Activated CD8-positive, alpha-beta memory T cell treated with anti-CD3 and anti-CD28 coated beads, Interleukin-2, amount 50 U/mL, for 48 hours (primary cell): Measurements from ENCODE around the gene GAK.

ENCODE experiments used
- DNase-seq: peaks from one replicate; pipeline ENCODE4 v3.0.0-alpha.2; 2020

GAK gene

GRCh38 chr4:906339-907102, 25.6 kb downstream of the GAK start:
- no peak for DNase-seq

- no peak for DNase-seq
These were observed 26.4 kb downstream of the GAK start for GRCh38 chr4:905485-906338.

- no peak for DNase-seq
These were observed 28.8 kb downstream of the GAK start for GRCh38 chr4:903066-904046.

- DNase-seq, result no peak
These were observed 30.8 kb downstream of the GAK start for GRCh38 chr4:901192-901910.

- DNase-seq, result no peak
These were observed 31.4 kb downstream of the GAK start for GRCh38 chr4:900721-901120.

GRCh38 chr4:900073-900472, 32.0 kb downstream of the GAK start:
- DNase-seq, result no peak

GRCh38 chr4:899556-899906, 32.6 kb downstream of the GAK start:
- DNase-seq, result no peak

- no peak for DNase-seq
These were observed 33.1 kb downstream of the GAK start for GRCh38 chr4:898869-899555.

GRCh38 chr4:898123-898522, 34.0 kb downstream of the GAK start:
- no peak for DNase-seq

GRCh38 chr4:896630-897029, 35.5 kb downstream of the GAK start:
- DNase-seq, result no peak

GRCh38 chr4:896216-896615, 35.9 kb downstream of the GAK start:
- no peak for DNase-seq

GRCh38 chr4:895596-895995, 36.5 kb downstream of the GAK start:
- no peak for DNase-seq

- no peak for DNase-seq
These were observed 38.0 kb downstream of the GAK start for GRCh38 chr4:893995-894705.

- DNase-seq, result no peak
These were observed 38.7 kb downstream of the GAK start for GRCh38 chr4:893276-893994.

- no peak for DNase-seq
These were observed 39.3 kb downstream of the GAK start for GRCh38 chr4:892780-893179.

- no peak for DNase-seq
These were observed 40.4 kb downstream of the GAK start for GRCh38 chr4:891747-892146.

GRCh38 chr4:890036-890695, 42.0 kb downstream of the GAK start:
- no peak for DNase-seq

GRCh38 chr4:889516-889915, 42.6 kb downstream of the GAK start:
- DNase-seq, result no peak

GRCh38 chr4:888029-888428, 44.1 kb downstream of the GAK start:
- no peak for DNase-seq
